CD4-positive, alpha-beta T cell (primary cell): ENCODE results near the gene TAF6. TPM values are rescaled to one million over a fixed set of nuclear protein-coding genes. Genes with fewer than 3 reads are reported as not detected.
A peak's percentile ranks its signal among the peaks of the same experiment; 100 is the strongest.

Experiments
- ATAC-seq: fragments of 200-7000 bp; cut with Tn5 transposase; one replicate; pipeline ENCODE4 v1.10.0; 2022; ENCODE audit warnings: mild to moderate bottlenecking; ENCODE audit not compliant: poor library complexity
- CTCF ChIA-PET: fragments of 350-600 bp; sonication (Branson Sonifier 250); formaldehyde crosslinking; loops from one replicate; lab custom pipeline; 2021; ENCODE audit warnings: antibody characterized with exemption, inconsistent platforms; lab: Charles Lee
- POLR2A ChIA-PET: fragments of 350-600 bp; sonication (Branson Sonifier 250); formaldehyde crosslinking; loops from one replicate; lab custom pipeline; 2021; ENCODE audit warnings: antibody characterized with exemption, inconsistent platforms; lab: Charles Lee
- DNase-seq, 14 experiments: peaks; one replicate each; pipeline ENCODE4 v3.0.0-alpha.2; 2013 to 2020; ENCODE audit warnings: mixed read lengths in 2 of 14
- H3K27ac ChIP-seq, 2 donors: one replicate each; pipeline versions ENCODE4 v1.5.1 to v1.7.0; 2013; ENCODE audit warnings: low read length in 2 of 2, low read depth in 1 of 2, mild to moderate bottlenecking in 1 of 2
- H3K27me3 ChIP-seq, 2 experiments: 1 replicate in 1 of 2; 2 replicates in 1 of 2; pipeline versions ENCODE4 v1.6.1 to v1.7.0; 2013; ENCODE audit warnings: low read length in 2 of 2, control low read depth in 1 of 2, mild to moderate bottlenecking in 1 of 2, moderate library complexity in 1 of 2; ENCODE audit not compliant: insufficient read depth in 2 of 2, control insufficient read depth in 1 of 2
- H3K36me3 ChIP-seq: one replicate; pipeline ENCODE4 v1.6.1; 2013; ENCODE audit warnings: low read length, control low read depth; ENCODE audit not compliant: insufficient read depth
- H3K4me1 ChIP-seq: one replicate; pipeline ENCODE4 v1.6.1; 2013; ENCODE audit warnings: low read length, control low read depth; ENCODE audit not compliant: insufficient read depth
- H3K4me3 ChIP-seq: one replicate; pipeline ENCODE4 v1.5.1; 2013; ENCODE audit warnings: mild to moderate bottlenecking, low read length, moderate library complexity
- H3K9me3 ChIP-seq, 2 experiments: 1 replicate in 1 of 2; 2 replicates in 1 of 2; pipeline versions ENCODE4 v1.6.1 to v1.7.0; 2013; ENCODE audit warnings: low read length in 2 of 2, mild to moderate bottlenecking in 2 of 2, control low read depth in 1 of 2, moderate library complexity in 1 of 2; ENCODE audit not compliant: control insufficient read depth in 1 of 2, insufficient read depth in 1 of 2
- H3K27ac Mint-ChIP-seq: one replicate; pipeline ENCODE4 v1.8.0; 2020; ENCODE audit warnings: mixed read lengths
- H3K27me3 Mint-ChIP-seq: one replicate; pipeline ENCODE4 v1.8.0; 2021; ENCODE audit warnings: mixed read lengths
- H3K36me3 Mint-ChIP-seq: one replicate; pipeline ENCODE4 v1.8.0; 2021; ENCODE audit warnings: low read depth, mixed read lengths
- H3K4me1 Mint-ChIP-seq: one replicate; pipeline ENCODE4 v1.8.0; 2021; ENCODE audit warnings: low read depth, mixed read lengths
- H3K4me3 Mint-ChIP-seq: one replicate; pipeline ENCODE4 v1.8.0; 2020; ENCODE audit warnings: mild to moderate bottlenecking, mixed read lengths
- H3K9me3 Mint-ChIP-seq: one replicate; pipeline ENCODE4 v1.8.0; 2020; ENCODE audit warnings: mixed read lengths
- CTCF ChIP-seq: fragments of 200-600 bp; IDR thresholded peaks from one replicate; pipeline ENCODE4 v1.8.0; 2022; ENCODE audit warnings: antibody characterized with exemption, mild to moderate bottlenecking
- intact Hi-C, 2 experiments: fragments of 100-400 bp; cut with DNase I in 1 of 2; cut with micrococcal nuclease in 1 of 2; formaldehyde crosslinking; loops; one replicate each; pipeline versions ENCODE4 v1.15.1 to v1.9.0; 2023 to 2025; cut with DNase I, micrococcal nuclease
- total RNA-seq, 174 experiments: library from RNA in 2 of 174; stranded (reverse) in 2 of 174; gene quantifications; one replicate each; pipeline ENCODE4 v1.2.3 and lab custom pipeline; 2021 to 2026

Gene TAF6
- total RNA-seq, 2 experiments from 2014 or later, result 34.8 to 37.4 TPM

DNA sequence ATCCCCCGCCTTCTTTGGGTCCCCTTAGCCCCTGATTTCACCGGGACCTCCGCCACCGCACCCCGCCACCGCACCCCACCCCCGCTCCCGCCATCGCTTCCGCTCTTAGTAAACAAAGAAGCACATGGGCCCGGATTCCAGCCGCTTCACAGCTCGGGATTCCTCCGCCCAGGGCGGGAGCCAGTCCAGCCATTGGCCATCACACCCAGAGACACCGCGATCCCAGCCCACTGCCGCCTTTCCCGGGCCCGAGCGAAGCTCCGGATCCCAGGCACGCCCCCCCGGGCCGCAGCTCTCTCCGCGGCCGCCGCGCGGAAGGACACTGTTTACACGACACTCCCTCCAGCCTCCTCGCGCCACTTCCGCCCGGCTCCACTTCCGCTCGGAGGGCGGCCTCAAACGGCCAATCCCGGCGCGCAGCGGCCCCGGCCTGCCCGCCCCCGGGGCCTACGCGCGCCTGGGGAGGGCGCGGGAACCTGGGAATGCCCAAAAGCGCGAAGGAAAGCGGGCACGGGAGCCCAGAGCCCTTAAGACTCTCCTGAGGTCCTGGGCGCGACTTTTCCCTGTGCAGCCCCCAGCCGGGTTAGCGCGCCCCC lies 18.6 kb downstream of the TAF6 start:
- Histone ChIP-seq H3K36me3 (peaks cover 53% of the 10 kb centered on the region), H3K4me3 (peak overlapping the region; percentile 97), H3K4me1 (peaks cover 38% of the 10 kb centered on the region), H3K9me3 (no peaks in the 10 kb centered on the region), H3K27me3 (no peaks in the 10 kb centered on the region), H3K27ac (peak overlapping the region; percentile 90 to 95)
- Mint-ChIP-seq H3K27me3 (no peaks in the 10 kb centered on the region), H3K9me3 (no peaks in the 10 kb centered on the region), H3K4me1 (peaks cover 47% of the 10 kb centered on the region), H3K36me3 (peaks cover 64% of the 10 kb centered on the region), H3K27ac (peak overlapping the region; percentile 98), H3K4me3 (peak overlapping the region; percentile 98)
- TF ChIP-seq CTCF, result no peak
- intact Hi-C loops, result loop anchor here (1.0 to 2.0 kb wide), 6 partner anchors 11 to 50 kb away; partner anchors contain the start of genes CNPY4 (in 2 of the 2), MBLAC1 (in 2 of the 2), TAF6 (in 2 of the 2) and ZNF3 (in 1 of the 2)
- peak; percentile 70 to 95 (median 82) for DNase-seq
- ChIA-PET POLR2A (interaction anchor here (0.6 to 3.7 kb wide), 29 partner anchors 8 to 959 kb away, joined by 3 to 58 read pairs (median 5); partner anchors contain the start of genes CNPY4, COPS6, FBXO24 and GPC2), CTCF (interaction anchor here (0.8 to 3.2 kb wide), 4 partner anchors 17 to 464 kb away, joined by 3 to 14 read pairs (median 6); partner anchors contain the start of gene MBLAC1)
- peak; percentile 72 for ATAC-seq

DNA sequence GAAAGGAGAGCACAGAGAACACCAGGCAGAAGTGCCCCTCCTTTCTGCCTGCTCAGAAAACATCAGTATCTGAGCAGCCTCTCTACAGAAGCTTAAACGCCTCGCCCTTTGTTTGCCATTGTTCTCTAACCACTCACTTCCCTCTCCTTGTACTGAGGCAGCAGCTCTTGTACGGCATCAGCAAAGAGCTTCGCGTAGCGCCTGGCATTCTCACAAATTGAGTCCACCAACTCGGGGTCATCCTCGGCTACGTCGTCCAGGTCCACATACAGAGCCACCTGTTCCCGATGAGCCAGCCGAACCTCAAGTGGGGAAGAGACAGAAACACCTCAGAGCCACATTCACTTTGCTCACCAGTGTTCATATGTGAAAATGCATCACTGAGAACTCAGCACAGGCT lies 19.7 kb downstream of the TAF6 start:
- Histone ChIP-seq H3K4me1 (peaks cover 38% of the 10 kb centered on the region), H3K27me3 (no peaks in the 10 kb centered on the region), H3K36me3 (peaks cover 59% of the 10 kb centered on the region), H3K27ac (peak overlapping the region; percentile 90 to 95), H3K9me3 (no peaks in the 10 kb centered on the region), H3K4me3 (peak overlapping the region; percentile 97)
- Mint-ChIP-seq H3K27me3 (no peaks in the 10 kb centered on the region), H3K27ac (peak overlapping the region; percentile 98), H3K4me3 (peak overlapping the region; percentile 98), H3K36me3 (peaks cover 72% of the 10 kb centered on the region), H3K4me1 (peaks cover 47% of the 10 kb centered on the region), H3K9me3 (no peaks in the 10 kb centered on the region)
- TF ChIP-seq CTCF, result no peak
- no peak for DNase-seq
- no peak for ATAC-seq
- ChIA-PET CTCF (interaction anchor here (1.3 kb wide), 1 partner anchor 31 kb away, joined by 7 read pairs; no protein-coding TSS in a partner anchor), POLR2A (interaction anchor here (1.2 to 3.7 kb wide), 4 partner anchors 10 to 50 kb away, joined by 3 to 50 read pairs (median 31); partner anchors contain the start of genes CNPY4, COPS6, TAF6 and ZSCAN21)
- intact Hi-C loops, result loop anchor here in 1 of 2 experiments (2.0 kb wide), 1 partner anchor 17 kb away; no protein-coding TSS in a partner anchor

DNA sequence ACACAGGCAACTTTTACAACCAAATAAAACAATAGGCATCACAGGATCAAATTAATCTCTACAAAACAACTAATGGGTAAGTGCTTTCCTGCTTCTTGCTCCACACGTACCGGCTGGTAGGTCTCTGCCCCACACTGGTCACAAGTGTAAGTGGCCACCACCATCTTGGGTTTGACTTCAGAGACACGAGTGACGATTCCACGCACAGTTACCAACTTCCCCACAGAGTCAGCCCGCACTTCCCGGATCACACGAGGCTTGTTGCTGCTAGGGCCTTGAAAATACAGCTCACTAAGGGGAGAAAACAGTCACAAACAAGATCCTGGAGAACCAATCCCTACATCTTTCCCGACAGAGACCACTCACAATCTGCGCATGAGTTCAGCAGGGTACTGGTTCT lies 20.2 kb downstream of the TAF6 start:
- Mint-ChIP-seq H3K27ac (peak overlapping the region; percentile 98), H3K9me3 (no peaks in the 10 kb centered on the region), H3K4me1 (peaks cover 47% of the 10 kb centered on the region), H3K36me3 (peaks cover 77% of the 10 kb centered on the region), H3K27me3 (no peaks in the 10 kb centered on the region), H3K4me3 (peak overlapping the region; percentile 98)
- POLR2A ChIA-PET, result interaction anchor here (3.3 to 3.7 kb wide), 2 partner anchors 10 to 21 kb away, joined by 46 to 50 read pairs; partner anchors contain the start of genes CNPY4, COPS6 and TAF6
- intact Hi-C loops, result loop anchor here in 1 of 2 experiments (2.0 kb wide), 1 partner anchor 16 kb away; no protein-coding TSS in a partner anchor
- CTCF ChIA-PET, result no interaction called here
- no peak for TF ChIP-seq CTCF
- no peak for ATAC-seq
- Histone ChIP-seq H3K27ac (peak overlapping the region; percentile 26 to 33), H3K4me1 (peaks cover 40% of the 10 kb centered on the region), H3K36me3 (peaks cover 62% of the 10 kb centered on the region), H3K4me3 (no peak overlapping the region), H3K9me3 (no peaks in the 10 kb centered on the region), H3K27me3 (no peaks in the 10 kb centered on the region)
- DNase-seq, result no peak
